Left kidney (tissue), 2 donors: ENCODE results near the gene SRR. TPM values are rescaled to one million over a fixed set of nuclear protein-coding genes. Genes with fewer than 3 reads are reported as not detected.
"Not testable (repeated sequence)": the region's sequence is repeated elsewhere in the genome, so short reads cannot be mapped to it uniquely, and the experiment has no call there.

Experiments used
- DNase-seq: peaks from one replicate; pipeline ENCODE4 v3.0.0-alpha.2; 2013
- polyA plus RNA-seq: library from polyadenylated mRNA; unstranded; fragments of 120-200 nt; gene quantifications from one replicate; pipeline ENCODE4 v1.2.1, GENCODE V29; 2013; ENCODE audit not compliant: insufficient read length

Gene SRR
- polyA plus RNA-seq, 1 donor = 24.0 TPM

- DNase-seq = peak; percentile 81
Observed at GRCh38 chr17:2282297-2282873, 21.4 kb upstream of the SRR start.

DNA sequence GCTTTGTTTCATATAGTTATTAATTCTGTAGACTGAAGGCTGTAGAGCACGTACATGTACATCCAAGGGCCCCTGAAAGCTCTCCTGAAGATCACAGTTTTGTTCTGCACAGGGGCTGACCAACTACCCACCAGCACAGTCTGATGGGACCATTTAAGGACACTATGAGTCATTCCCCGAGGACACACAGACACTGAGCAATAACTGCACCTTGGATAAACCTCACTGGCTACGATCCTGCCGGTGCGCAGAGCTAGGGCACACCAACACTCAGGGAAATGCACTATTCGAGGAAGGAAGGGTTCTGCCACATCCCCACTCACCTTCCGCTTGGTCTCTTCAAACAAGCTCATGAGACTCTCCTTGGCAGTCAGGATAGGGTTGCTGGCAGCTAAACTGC, 20.4 kb upstream of the SRR start:
- no peak for DNase-seq

- no peak for DNase-seq
Observed at GRCh38 chr17:2289878-2290478, 13.8 kb upstream of the SRR start.

- no peak for DNase-seq
Observed at GRCh38 chr17:2292100-2292499, 11.7 kb upstream of the SRR start.

DNA sequence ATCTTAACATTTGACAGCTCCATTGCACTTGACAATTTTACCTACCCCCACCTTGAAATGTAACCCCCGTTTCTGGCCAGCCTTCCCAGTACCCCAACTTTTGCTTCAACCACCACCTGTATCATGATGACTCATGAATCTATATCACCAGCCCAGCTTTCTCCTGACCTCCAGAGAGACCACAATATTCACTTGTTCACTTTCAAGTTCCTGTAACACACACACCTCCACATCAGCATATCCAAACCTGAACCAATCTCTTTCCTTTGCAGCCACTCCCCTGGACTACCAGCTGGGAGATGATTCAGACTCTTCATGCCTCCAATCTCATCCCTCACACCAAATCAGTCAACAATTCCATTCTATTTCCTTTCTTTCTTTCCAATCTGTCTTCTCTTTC, 8.2 kb upstream of the SRR start:
- no peak for DNase-seq

- DNase-seq = no peak
Observed at GRCh38 chr17:2297023-2297422, 6.7 kb upstream of the SRR start.

GRCh38 chr17:2299136-2299535, 4.6 kb upstream of the SRR start:
- no peak for DNase-seq

DNA sequence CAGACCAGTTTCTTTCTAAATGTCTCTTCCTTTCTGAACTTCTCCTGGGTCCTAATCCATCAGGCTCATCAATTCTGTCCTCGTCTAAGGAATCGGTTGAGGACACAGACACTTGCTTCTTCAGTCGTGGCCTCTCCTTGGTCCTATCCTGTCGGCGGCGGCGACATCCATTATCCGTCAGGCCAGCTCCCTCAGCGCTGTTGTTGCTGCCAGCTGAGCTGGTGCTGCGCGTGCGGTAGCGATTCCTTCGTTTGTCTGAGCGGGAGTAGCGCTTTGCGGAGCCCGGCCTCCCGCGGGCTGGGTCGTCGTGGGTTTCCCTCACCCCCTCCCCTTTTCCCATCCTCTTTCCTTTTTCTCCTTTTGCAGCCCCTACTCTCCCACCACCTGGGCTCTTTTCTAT, 4.0 kb upstream of the SRR start:
- DNase-seq = no peak

GRCh38 chr17:2302778-2303203, 959 bp upstream of the SRR start:
- no peak for DNase-seq

GRCh38 chr17:2304931-2305330, 1.2 kb downstream of the SRR start:
- no peak for DNase-seq

GRCh38 chr17:2309338-2310154, 5.8 kb downstream of the SRR start:
- peak; percentile 7 for DNase-seq

- no peak for DNase-seq
Observed at GRCh38 chr17:2312736-2313135, 9.0 kb downstream of the SRR start.

- DNase-seq = not testable (repeated sequence)
Observed at GRCh38 chr17:2316916-2317205, 13.1 kb downstream of the SRR start.

DNA sequence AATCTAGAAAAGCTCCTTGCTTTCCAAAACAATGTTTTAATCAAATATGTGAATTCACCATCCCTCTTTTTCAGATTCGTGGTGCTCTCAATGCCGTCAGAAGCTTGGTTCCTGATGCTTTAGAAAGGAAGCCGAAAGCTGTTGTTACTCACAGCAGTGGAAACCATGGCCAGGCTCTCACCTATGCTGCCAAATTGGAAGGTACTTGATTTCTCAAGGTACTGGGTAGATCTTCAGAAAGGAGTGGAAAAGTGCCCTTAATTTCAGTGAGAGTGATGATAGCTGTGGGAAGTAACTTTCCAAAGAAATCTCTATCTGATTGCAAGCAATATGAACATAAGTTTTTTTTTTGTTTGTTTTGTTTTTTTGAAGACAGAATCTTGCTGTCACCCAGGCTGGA, 14.0 kb downstream of the SRR start:
- no peak for DNase-seq

GRCh38 chr17:2319051-2319450, 15.3 kb downstream of the SRR start:
- no peak for DNase-seq

DNA sequence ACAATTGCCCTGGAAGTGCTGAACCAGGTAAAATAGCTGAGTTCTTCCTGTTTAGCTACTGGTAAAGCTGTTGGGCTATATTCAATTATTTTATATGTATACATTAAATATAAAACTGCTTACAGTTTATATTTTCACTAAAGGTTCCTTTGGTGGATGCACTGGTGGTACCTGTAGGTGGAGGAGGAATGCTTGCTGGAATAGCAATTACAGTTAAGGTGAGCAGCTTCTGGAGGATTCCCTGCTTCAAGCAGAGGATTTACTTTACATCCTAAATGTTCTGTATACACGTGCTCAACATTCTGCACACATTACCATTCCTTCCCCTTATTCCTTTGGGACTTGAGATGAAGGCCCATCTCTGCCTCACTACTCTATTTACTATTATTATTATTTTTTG, 17.6 kb downstream of the SRR start:
- DNase-seq = no peak

DNA sequence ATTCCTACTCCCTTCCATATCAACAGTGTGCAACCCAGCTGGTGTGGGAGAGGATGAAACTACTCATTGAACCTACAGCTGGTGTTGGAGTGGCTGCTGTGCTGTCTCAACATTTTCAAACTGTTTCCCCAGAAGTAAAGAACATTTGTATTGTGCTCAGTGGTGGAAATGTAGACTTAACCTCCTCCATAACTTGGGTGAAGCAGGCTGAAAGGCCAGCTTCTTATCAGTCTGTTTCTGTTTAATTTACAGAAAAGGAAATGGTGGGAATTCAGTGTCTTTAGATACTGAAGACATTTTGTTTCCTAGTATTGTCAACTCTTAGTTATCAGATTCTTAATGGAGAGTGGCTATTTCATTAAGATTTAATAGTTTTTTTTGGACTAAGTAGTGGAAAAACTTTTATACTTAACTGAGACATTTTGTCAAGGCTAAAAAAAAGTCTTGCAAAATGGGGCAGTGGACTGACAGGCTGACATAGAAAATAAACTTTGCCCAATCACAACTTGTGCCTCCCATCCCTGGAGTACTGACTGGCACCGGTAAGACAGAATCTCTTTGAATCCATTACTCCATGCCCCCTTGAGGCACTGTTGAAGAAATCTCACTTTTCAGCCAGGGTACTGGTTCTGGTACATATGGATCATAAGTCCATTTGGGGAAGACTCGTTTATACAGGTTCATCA, 20.0 kb downstream of the SRR start:
- DNase-seq = no peak

DNA sequence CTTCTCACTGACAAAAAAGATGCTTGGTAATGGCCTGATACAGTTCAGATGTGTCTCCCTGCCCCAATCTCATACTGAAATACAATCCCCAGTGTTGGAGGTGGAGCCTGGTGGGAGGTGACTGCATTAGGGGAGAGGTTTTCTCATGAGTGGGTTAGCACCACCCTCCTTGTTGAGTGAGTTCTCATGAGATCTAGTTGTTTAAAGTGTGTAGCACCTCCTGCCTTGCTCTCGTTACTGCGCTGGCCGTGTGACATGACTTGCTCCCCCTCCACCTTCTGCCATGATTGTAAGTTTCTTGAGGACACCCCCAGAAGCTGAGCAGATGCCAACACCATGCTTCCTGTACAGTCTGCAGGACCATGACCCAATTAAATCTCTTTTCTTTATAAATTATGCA, 27.6 kb downstream of the SRR start:
- DNase-seq = no peak

- DNase-seq = no peak
Observed at GRCh38 chr17:2335726-2336214, 32.0 kb downstream of the SRR start.

DNA sequence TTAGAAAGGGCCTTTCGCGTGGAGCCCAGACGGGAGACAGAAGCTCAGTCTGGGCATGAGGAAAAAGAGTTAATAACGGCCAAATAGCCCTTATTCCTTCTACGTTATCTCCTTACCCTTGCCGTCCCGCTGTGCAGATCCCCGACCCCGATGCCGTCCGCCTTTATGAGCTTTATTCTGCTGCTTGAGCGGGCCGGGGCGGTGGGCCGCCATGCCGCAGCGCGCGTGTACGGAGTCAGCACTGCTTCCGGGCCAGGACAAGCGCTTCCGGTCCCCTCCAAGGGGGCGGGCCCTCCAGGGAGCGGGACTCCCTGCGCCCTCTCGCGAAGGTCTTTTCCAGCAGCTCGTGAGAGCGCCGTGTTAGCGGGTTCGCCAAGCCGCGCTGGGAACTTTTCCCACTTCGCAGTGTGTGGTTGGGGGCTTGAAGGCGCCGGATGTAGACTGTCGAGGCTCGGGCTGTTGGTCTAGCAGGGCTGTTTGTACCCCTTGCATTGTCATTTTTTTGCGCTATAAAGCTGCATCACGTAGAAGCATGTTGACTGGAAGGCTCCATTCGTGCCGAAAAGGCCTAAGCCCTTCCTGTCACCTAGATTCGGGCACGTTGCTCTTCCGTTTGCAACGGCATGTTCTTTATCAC, 32.6 kb downstream of the SRR start, which contains the start of gene TSR1:
TSS of gene TSR1 (minus strand) at position 243 of the 637 bp plus-strand sequence. CDS start at position 213, 30 bp downstream.
- DNase-seq = peak; percentile 91

DNA sequence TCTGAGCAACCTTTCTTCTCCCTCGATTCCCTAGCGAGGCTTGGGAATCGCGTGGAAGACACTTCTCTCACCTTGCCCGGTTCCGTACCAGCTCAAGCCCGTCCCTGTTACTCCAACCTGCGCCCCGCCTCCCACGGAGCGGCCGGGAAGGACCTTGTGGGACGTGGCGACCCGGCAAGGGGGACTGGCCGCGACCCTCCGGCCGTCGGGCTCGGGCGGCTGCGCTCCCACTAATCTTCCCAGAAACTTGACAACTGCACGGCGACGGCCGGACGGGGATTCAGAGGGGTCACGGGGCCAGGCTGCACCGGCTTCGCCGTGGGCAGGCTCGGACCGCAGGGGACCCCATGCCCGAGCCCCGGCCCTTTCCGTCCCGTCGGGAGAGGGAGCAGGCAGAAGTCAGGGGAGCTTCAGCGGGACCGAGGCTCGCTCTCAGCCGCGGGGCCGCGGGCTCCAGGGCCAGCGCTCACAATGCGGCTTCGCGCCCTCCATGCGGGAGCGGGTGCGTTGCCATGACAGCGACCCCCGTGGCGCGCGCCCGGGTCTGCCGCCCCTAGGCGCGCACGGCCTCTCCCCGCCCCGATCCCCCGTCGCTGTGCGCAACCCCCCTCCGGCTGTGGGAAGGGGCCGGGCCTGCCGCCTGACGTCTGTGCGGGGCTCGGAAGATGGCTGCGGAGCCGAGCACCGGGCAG, 33.2 kb downstream of the SRR start, which contains the start of gene SGSM2:
TSS of gene SGSM2 (plus strand) at position 650 of the 692 bp plus-strand sequence. CDS start 188 bp downstream, outside the sequence.
- peak; percentile 55 for DNase-seq
